GM19395 (cell line): Measurements from ENCODE around the gene UVSSA.
"Not testable (repeated sequence)": the region's sequence is repeated elsewhere in the genome, so short reads cannot be mapped to it uniquely, and the experiment has no call there.

Experiments
- ATAC-seq: cut with Tn5 transposase; IDR thresholded peaks from one replicate; pipeline ENCODE4 v1.9.1; 2021; ENCODE audit warnings: mild to moderate bottlenecking, moderate library complexity; ENCODE audit not compliant: unreplicated experiment

The UVSSA gene

DNA sequence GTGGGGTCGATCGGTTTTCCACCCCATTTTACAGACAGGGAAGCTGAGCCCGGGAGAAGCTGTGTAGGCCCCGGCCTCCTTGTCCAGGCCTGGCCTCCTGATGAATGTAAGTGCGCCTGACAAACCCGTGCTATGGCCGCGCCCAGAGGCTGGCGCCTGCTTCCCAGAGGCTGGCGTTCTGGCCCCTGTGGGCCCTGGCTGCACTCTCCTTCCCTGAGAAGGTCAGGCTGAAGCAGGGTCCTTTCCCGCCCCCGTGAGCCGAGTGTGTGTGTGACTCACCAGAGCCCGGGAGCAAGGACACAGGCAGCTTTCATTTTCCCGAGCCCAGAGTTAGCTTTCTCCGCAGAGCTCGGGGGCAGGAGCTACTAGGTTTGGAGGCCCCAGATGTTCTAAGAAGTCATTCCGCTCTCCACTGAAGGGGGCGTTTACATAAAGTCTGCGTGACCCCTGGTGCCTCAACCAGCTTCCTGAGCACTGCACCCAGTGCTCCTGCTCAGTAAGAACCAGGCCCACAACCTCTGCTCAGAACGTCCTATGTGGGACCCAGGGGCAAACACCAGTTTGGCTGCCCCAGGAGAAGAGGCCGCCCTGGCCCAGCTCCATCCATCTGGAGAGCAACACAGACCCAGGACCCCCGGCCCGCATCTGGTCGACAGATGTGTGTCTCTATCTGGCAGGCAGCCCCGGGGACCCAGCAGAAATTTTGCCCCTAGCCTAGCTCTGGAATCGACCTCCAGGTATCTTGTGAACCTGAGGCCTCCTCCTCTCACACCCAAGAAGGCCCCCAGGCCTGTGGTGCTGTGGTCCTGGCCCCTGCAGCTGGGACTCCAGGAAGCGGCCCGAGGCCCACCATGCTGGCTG is 13.6 kb downstream of the UVSSA start:
- no peak for ATAC-seq

DNA sequence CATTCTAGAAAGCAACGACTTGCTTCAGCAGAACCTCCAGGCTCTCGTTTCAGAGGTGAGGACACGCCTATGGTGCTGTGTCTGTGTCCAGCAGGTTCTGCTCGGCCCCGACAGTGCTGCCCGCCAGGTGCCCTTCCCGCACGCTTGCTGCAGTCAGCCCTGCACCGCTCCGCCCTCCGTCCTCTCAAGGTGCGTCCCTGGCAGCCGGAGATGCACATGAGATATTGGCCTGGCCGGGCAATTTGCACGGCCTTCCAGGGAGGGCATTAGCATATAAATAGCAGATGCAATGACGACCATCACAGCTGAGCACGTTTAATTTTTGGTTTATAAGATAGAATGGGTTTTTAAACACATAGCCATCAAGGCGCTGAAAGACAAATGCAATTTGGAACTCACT is 14.4 kb downstream of the UVSSA start:
- no peak for ATAC-seq

DNA sequence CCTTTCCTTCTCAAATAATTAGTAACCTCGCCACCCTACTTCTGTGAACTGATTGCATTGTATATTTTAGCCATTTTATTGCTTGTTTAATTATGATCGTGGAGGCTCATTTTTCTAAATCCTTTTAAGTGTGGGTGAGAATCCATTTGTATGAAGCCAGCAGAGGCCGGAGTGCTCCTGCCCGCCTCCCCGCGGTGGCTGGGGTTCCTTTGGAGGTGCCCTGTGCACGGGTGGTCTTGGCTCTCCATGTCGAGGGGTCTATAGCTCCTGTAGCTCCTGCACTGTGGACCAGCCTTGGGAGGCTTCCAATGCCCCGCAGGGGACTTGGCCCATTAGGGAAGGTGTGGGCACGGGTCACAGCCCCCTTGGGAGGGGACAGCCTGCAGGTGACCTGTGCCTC is 15.0 kb downstream of the UVSSA start:
- ATAC-seq = no peak

DNA sequence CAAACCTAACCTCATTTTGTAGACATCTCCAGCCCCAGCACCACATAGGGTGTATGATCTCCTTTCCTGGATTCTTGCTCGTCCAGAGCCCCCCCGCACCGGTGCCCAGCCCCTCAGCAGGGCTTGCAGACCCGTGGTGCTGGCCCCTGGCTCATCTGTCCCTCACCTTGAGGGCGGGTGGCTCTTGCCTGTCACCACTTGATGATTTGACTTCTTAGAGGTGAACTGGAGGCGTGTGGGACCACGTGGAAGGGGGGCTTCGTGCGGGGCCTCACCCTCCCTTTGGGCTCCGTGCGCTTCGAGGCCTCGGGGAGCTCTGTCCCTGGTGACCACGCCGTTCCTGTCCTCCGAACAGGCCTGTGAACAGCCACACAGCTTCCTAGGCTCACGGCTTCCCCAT is 15.5 kb downstream of the UVSSA start:
- ATAC-seq = no peak

DNA sequence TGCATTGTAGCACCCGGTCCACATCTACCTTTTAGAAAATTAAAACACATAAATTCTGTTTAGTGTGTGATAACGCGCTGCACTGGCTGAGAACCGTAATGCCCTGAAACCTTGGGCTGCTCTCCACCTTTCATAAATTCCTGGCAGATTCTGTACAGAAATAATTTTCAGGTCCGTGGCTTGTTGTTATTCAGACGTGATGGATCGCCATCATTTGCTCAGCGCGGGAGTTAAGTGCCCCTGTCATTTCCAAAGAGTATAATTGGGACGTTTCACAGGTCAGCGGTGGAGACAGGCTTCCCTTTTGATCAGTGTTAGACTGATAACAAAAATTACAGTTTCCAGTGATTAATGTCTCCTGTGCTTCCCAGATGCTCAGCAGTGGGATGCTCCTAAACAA is 16.5 kb downstream of the UVSSA start:
- no peak for ATAC-seq

DNA sequence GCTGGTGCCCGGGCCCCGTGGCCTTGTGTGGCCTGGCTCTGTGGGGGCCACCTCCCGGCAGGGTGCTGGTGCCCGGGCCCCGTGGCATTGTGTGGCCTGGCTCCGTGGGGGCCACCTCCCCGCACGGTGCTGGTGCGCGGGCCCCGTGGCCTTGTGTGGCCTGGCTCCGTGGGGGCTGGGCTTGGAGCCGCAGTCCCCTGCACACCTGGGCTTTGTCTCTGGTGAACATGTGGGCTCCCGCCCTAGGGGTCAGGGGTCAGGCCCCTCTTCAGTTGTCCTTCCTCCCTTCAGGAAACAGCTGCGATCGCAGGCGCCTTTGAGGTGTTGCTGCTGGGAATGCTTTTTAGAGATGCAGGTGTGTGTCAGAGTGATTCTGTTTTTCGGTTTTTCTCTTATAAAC is 17.2 kb downstream of the UVSSA start:
- ATAC-seq = no peak

DNA sequence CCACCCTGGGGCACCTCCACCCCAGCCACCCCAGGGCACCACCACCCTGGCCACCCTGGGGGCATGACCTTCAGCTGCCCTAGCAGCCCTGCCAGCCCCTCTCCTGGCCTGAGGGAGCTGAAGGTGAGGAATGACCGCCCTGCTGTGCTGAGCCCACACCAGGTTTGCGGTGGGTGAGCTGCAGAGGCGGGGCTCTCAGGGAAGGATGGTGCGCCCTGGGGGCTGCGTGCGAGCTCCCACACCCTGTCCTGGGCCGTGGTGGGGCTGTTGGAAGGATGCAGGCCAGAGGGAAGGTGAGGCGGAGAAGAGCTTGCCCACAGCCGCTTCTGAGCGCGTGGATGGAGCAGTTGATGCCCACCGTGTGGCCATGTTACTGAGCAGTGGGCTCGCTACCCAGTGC is 17.7 kb downstream of the UVSSA start:
- no peak for ATAC-seq

DNA sequence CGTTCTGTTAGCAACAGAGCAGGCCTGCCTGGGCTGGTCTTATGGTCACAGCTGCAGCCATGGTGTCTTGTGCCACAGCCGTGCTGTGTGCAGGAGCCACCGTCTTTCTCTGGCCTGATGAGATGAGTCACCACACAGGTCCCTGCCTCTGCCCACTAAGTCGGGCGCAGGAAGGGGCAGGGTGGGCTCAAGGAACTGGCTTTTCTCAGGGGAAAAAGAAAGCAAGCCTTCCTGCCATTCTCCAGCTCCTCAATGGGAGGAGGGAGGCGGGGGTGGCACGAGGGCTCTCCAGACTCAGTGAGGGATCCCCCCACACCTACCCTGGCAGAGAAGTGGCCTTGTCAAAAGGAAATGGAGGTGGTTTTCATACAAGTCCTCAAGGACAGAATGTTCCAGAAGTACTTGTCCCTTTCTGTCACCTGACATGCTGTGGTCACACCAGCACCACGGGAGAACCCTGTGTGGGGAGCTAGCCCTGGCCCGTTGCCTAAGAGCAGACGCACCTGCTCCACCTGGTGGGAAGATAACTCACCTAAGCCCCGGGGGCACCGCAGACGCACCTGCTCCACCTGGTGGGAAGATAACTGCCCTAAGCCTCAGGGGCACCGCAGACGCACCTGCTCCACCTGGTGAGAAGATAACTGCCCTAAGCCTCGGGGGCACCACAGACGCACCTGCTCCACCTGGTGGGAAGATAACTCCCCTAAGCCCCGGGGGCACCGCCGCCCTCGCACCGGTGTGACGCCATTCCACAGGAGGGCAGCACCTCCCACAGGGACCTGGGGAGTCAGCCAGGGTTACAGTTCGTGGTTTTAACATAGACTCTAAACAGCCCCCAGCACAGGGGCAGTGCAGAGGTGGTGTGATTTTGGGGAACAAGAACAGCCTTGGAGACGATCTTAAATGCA is 18.5 kb downstream of the UVSSA start:
- ATAC-seq = no peak

DNA sequence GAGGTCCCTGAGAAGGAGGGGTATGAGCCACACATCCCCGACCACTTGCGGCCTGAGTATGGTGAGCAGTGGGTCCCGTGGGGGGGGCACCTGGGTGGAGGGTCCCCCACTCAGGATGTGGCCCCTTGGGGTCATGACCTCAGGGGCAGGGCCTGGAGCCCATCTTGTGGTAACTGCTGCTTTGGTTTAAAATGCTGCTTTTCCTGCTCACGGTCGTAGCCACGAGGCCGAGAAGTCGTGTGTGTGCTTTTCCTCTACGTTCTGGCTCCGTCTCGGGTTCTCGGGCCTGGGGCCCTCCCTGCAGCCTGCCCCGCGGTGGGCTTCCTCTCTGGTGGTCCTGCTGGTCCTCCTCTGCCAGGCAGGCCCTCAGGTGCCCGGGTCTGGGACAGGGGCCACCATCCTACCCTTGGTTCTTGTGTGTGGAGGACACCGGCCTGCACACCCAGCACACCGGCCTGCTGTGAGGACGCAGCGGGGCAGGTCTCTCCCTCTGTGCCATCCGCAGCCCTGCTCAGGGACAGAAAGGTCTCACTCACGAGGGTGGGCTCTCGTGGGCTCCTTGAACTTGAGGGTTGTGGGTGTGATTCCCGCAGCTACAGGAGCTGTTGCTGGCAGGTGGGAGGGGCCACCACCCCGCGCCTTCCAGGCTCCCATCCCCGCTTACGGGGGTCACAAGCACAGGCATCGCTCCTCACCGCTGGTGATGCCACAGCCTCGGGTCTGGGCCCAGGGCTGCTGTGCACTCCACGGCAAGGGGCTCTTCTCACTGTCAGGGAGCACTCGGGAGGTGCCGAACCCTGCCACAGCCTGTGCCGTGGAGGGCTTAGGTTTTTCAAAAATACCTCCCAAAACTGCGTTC is 19.6 kb downstream of the UVSSA start:
- no peak for ATAC-seq

DNA sequence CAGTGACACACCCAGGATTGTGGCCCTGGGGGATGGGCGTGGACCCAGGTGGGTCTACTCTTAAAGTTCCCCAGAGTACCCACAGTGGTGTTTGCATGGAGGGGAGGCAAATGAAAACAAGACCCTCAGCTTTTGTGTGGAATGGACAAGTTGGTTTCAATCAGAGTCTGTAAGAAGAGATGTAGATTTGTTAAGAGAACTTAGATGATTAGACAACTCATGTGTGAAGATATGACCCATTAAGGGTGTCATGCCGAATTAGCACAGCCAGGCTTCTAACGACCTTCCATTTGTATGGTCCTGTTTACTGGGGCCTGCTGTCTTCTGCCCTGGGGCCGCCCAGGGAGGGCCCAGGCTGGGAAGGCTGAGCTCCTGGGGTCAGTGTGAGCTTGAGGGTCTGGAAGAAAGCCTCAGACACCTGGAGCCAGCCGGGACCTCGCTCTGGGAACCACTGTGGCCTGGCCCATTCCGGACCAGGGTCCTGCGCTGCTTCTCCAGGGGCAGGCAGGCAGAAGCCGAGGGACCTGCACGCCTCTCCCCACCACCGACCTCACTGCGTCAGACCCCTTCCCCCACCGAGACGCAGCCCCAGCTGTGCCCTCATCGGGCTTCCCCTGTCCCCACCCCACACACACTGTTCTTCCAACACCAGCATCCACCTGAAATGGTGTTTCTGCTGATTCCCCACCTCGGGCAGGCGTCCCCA is 20.4 kb downstream of the UVSSA start:
- ATAC-seq = no peak

DNA sequence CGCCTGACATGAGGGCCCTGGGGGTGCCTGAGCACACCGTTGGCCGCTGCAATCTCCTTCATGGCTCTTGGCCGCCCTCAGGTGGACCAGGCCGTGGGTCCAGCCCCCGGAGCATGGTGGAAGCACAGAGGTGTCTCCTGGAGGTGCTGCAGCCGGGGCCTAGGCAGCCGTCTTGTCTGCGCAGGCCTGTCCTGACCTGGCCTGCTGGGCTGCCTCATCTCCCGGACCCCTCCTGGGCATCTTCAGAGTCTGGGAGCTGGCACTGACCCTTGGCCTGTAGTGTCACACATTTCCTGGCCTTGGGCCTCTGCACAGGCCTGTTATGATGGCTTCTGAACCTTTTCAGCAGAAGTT is 20.9 kb downstream of the UVSSA start:
- no peak for ATAC-seq

DNA sequence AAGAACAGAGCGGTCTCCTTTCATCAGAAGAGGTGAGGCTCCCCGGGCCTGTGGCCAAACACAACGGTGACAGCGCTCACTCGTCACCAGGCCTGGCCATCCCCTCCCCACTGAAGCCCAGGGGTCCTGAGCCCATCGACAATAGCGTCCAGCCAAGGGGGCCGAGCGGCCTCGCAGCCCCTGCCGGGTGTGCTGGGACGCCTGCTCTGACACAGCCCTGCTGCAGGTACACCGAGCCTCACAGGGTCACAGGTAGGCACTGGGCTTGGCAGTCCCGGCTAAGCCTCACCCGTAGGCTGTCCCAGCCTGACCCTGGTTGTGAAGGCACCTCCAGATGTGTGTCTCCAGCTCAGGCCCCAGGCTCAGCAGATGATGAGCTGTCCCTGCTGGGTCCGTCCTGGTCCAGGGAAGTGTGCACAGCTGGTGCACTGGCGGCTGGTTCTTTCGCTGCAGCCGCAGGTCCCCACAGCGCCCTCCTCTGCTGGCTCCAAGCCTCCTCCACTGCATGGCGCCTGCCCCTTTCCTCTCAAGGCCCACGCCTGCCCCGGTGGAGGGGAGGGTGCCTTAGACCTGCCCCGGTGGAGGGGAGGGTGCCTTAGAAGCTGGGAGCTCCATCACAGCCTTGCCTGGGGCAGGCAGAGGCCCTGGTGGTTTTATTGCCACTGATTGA is 21.5 kb downstream of the UVSSA start:
- no peak for ATAC-seq

DNA sequence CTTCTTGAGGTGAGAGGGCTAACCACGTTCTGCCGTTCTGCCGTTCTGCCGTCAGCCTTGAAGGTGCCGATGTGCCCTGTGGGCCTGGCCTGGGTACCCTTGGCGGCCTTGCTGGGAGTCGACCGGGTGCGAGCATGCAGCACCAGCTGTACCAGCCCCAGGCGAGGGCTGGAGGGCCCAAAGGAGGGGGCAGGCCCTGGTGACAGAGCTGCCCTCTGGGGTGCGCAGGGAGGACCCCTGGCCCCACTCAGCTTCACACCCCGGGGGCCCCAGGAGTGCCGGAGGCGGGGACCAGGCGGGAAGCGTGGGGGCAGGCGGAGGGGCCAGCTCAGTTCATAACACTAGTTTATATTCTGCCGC is 22.1 kb downstream of the UVSSA start:
- no peak for ATAC-seq

DNA sequence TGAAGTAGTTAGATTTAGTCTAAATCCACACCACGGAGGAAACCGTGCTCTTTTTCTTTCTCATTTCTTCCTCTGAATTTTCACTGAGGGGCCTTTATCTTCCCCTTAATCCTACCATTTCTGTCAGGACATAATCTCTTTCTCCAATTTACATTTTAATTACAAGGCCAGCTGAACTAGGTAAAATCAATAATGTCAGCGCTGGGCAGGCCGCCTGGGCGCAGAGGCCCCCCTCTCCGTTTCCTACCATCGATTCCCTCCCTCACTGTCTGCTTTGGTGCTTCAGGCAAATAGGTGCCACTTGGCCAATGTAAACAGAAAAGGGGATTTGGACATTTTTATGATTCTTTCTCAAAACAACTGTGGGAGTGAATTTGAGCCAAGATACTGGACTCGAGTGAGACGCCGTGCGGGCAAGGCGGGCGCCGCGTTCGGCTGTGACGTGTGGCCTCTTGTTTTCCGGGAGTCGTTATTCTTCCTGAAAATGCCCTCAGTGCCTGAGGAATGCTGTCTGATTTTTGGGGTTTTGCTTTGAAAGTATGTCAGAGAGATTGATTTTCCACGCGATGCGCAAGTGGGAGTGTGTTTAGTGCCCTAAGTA is 22.6 kb downstream of the UVSSA start:
- ATAC-seq = no peak

DNA sequence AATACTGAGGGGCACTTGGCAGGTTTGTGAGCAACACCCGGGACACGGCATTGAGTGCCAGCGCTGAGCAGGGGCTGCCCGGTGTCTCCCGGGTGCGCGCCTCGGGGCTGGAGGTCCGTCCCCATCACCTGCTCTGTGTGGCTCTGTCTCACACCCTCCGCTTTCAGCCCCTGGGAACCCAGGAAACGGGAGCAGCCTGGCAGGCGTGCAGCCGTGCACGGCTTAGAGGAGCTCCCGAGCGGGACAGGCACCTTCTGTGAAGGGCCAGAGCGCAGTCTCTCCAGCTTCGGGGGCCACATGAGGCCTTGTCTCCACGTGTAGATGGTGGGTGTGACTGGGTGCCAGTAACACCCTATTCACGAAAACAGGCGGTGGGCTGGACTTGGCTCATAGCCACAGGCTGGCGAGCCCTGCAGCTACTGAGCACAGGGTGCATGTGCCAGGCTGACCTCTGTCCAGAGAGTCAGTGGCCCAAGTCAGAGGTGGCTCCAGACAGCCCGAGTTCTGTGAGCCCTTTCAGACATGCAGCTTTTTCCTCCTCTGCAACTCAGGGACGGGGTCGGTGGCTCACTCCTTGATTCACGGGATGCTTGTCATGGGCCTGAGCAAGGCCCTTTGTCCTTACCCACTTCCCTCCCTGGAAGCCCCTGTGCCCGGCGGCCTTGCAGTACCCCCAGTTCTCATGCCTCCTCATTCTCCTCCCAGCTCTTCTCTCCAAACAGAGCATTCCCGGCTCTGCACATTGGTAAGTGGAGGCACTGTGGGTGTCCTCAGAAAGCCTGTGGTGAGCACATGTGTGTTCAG is 23.5 kb downstream of the UVSSA start:
- no peak for ATAC-seq

DNA sequence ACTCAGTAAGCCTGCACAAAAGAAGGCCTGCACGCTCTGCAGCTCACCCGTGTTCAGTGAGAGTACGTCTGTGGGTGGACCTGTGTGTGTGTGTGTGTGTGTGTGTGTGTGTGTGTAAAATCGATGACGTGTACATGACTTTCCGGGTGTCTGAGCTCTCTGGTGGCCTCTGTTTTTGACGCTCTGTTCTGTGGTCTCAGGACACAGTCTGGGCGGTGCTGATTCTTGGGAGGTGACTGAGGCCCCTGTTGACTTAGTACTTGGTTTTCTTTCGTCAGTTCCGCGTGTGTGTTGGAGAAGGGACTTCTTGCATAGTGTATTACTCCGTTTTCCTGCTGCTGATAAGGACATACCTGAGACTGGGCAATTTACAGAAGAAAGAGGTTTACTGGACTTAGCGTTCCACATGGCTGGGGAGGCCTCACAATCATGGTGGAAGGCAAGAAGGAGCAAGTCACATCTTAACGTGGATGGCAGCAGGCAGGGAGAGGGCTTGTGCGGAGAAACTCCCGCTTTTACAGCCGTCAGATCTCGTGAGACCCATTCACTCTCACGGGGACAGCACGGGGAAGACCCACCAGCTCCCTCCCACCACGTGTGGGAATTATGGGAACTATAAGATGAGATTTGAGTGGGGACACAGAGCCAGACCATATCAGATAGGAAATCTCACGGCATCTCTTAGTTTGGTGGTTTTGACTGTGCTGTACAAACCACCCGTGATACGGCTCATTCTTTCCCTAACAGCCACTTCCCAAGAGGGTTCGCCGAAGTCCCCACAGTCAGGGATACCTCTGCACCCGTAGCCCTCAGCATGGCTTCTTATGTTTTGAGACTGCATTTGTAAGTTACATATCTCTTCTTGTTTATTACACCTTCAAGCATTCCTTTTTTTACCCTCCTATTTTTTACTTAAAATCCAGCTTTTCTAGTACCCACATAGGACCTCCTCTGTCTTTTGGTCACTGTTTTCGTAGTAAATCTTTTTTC is 24.5 kb downstream of the UVSSA start:
- ATAC-seq = no peak

DNA sequence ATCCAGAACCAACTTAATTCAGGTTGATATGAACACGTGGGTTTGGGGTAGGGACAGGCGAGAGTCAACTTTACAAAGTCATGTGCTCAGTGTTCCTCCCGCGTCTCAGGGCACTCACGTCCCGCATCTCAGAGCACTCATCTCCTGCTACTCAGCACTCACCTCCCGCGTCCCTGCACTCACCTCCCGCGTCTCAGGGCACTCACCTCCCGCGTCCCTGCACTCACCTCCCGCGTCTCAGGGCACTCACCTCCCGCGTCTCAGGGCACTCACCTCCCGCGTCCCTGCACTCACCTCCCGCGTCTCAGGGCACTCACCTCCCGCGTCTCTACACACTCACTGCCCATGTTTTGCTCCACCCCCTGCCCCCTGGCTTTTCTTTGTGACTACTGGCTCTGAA is 25.6 kb downstream of the UVSSA start:
- not testable (repeated sequence) for ATAC-seq
